Measurements from ENCODE around the gene SLAMF6.

The SLAMF6 gene

DNA sequence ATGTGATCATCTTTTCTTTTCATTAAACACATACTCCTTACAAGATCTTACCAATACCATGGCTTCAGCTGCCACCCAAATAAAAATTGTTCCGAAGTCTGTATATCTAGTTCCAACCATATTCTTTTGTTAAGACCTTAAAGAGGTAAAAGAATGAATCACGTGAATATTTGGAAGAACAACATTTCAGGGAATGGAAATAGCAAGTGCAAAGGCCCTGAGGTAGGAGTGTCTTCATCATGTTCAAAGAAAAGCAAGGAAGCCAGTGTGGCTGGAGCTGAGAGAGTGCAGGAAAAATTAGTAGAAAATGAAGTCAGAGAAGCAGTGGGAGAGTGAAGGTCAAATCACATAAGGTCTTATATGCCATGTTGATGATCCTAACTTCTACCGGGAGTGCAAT lies 50.9 kb downstream of the SLAMF6 start:
- no peaks in the 10 kb centered on the region for H3K9me3 ChIP-seq (ENCODE audit: control insufficient read depth, low read length)
- H3K4me3 ChIP-seq (ENCODE audit: low read length), result no peak overlapping the region
- no peaks in the 10 kb centered on the region for H3K27me3 ChIP-seq (ENCODE audit: control insufficient read depth, insufficient read depth, low read length)
- no peak overlapping the region for H3K9ac ChIP-seq (ENCODE audit: low read length)
- H3K4me1 ChIP-seq (ENCODE audit: control insufficient read depth, insufficient read depth, low read length), result no peaks in the 10 kb centered on the region
- no peaks in the 10 kb centered on the region for H3K36me3 ChIP-seq (ENCODE audit: control insufficient read depth, insufficient read depth, low read length)

DNA sequence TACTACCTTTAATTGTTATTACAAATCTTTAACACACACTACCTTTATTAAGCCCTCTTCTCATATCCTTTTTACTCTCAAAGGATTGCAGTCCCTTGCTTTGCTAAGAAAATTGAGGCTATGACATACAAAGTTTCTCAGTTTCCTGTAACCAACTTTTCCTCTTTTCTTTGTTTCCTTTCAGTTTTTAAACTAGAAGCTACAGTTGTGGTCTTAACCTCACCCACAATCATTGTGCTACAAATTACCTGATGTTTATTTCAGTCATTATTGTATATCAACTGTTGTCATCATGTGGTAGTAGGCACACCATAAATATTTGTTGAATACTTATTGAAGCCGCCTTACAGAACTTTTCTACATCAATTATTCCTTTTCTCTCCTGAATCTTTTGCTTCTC lies 51.8 kb downstream of the SLAMF6 start:
- Histone ChIP-seq H3K9ac (ENCODE audit: low read length) (no peak overlapping the region), H3K9me3 (ENCODE audit: control insufficient read depth, low read length) (no peaks in the 10 kb centered on the region), H3K27me3 (ENCODE audit: control insufficient read depth, insufficient read depth, low read length) (no peaks in the 10 kb centered on the region), H3K36me3 (ENCODE audit: control insufficient read depth, insufficient read depth, low read length) (no peaks in the 10 kb centered on the region), H3K4me3 (ENCODE audit: low read length) (no peak overlapping the region), H3K4me1 (ENCODE audit: control insufficient read depth, insufficient read depth, low read length) (no peaks in the 10 kb centered on the region)

DNA sequence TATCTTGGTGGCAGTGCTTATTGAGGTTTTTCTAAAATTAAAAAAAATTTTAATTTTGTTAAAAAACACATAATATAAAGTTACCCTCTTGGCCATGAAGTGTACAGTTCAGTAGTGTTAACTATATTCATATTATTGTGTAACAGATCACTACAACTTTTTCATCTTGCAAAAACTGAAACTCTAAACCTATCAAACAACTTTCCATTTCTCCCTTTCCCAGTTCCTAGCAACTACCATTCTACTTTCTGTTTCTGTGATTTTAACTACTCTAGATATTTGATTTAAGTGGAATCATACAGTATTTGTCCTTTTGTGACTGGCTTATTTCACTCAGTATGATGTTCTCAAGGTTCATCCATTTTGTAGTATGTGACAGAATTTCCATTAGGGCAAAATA lies 55.5 kb downstream of the SLAMF6 start:
- no peaks in the 10 kb centered on the region for H3K4me1 ChIP-seq (ENCODE audit: control insufficient read depth, insufficient read depth, low read length)

GRCh38 chr1:160466961-160467360 lies 56.1 kb downstream of the SLAMF6 start:
- no peaks in the 10 kb centered on the region for H3K4me1 ChIP-seq (ENCODE audit: control insufficient read depth, insufficient read depth, low read length)
- no peaks in the 10 kb centered on the region for H3K36me3 ChIP-seq (ENCODE audit: control insufficient read depth, insufficient read depth, low read length)
- no peak overlapping the region for H3K4me3 ChIP-seq (ENCODE audit: low read length)
- no peaks in the 10 kb centered on the region for H3K9me3 ChIP-seq (ENCODE audit: control insufficient read depth, low read length)
- H3K9ac ChIP-seq (ENCODE audit: low read length), result no peak overlapping the region
- no peaks in the 10 kb centered on the region for H3K27me3 ChIP-seq (ENCODE audit: control insufficient read depth, insufficient read depth, low read length)

More for the DNA sequence above, 55.5 kb downstream of the SLAMF6 start:
- Histone ChIP-seq H3K4me3 (ENCODE audit: low read length) (no peak overlapping the region), H3K36me3 (ENCODE audit: control insufficient read depth, insufficient read depth, low read length) (no peaks in the 10 kb centered on the region), H3K9ac (ENCODE audit: low read length) (no peak overlapping the region), H3K9me3 (ENCODE audit: control insufficient read depth, low read length) (no peaks in the 10 kb centered on the region), H3K27me3 (ENCODE audit: control insufficient read depth, insufficient read depth, low read length) (no peaks in the 10 kb centered on the region)

GRCh38 chr1:160465123-160465522 lies 57.9 kb downstream of the SLAMF6 start:
- Histone ChIP-seq H3K27me3 (ENCODE audit: control insufficient read depth, insufficient read depth, low read length) (no peaks in the 10 kb centered on the region), H3K4me3 (ENCODE audit: low read length) (no peak overlapping the region), H3K9ac (ENCODE audit: low read length) (no peak overlapping the region), H3K36me3 (ENCODE audit: control insufficient read depth, insufficient read depth, low read length) (no peaks in the 10 kb centered on the region), H3K9me3 (ENCODE audit: control insufficient read depth, low read length) (no peaks in the 10 kb centered on the region), H3K4me1 (ENCODE audit: control insufficient read depth, insufficient read depth, low read length) (no peaks in the 10 kb centered on the region)

- Histone ChIP-seq H3K27me3 (ENCODE audit: control insufficient read depth, insufficient read depth, low read length) (no peaks in the 10 kb centered on the region), H3K9ac (ENCODE audit: low read length) (no peak overlapping the region), H3K4me1 (ENCODE audit: control insufficient read depth, insufficient read depth, low read length) (no peaks in the 10 kb centered on the region), H3K9me3 (ENCODE audit: control insufficient read depth, low read length) (no peaks in the 10 kb centered on the region), H3K4me3 (ENCODE audit: low read length) (no peak overlapping the region), H3K36me3 (ENCODE audit: control insufficient read depth, insufficient read depth, low read length) (no peaks in the 10 kb centered on the region)
Measured at GRCh38 chr1:160460683-160461287, 62.3 kb downstream of the SLAMF6 start.

- Histone ChIP-seq H3K9me3 (ENCODE audit: control insufficient read depth, low read length) (no peaks in the 10 kb centered on the region), H3K4me1 (ENCODE audit: control insufficient read depth, insufficient read depth, low read length) (no peaks in the 10 kb centered on the region), H3K36me3 (ENCODE audit: control insufficient read depth, insufficient read depth, low read length) (no peaks in the 10 kb centered on the region), H3K9ac (ENCODE audit: low read length) (no peak overlapping the region), H3K27me3 (ENCODE audit: control insufficient read depth, insufficient read depth, low read length) (no peaks in the 10 kb centered on the region), H3K4me3 (ENCODE audit: low read length) (no peak overlapping the region)
Measured at GRCh38 chr1:160460214-160460642, 62.8 kb downstream of the SLAMF6 start.

DNA sequence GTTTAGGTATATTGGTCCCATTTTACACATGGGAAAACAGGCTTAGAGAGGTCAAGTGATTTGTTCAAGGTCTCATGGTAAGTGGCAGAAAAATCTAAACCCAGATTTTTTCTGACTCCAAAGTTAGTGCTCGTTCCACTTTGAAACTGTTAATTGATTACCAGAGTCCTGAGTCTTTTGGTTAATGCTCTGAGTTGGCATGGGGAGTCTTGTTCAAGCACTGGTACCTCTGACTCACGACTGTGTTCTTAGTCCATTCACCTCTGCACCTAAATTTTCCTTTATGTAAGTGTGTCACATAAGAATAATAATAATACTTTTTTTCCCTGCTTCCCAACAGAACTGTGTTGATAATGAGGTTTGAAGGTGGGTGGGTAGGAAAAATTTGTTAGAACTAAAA lies 63.4 kb downstream of the SLAMF6 start:
- H3K9me3 ChIP-seq (ENCODE audit: control insufficient read depth, low read length), result no peaks in the 10 kb centered on the region
- no peak overlapping the region for H3K4me3 ChIP-seq (ENCODE audit: low read length)
- H3K36me3 ChIP-seq (ENCODE audit: control insufficient read depth, insufficient read depth, low read length), result no peaks in the 10 kb centered on the region
- no peak overlapping the region for H3K9ac ChIP-seq (ENCODE audit: low read length)
- no peaks in the 10 kb centered on the region for H3K4me1 ChIP-seq (ENCODE audit: control insufficient read depth, insufficient read depth, low read length)
- no peaks in the 10 kb centered on the region for H3K27me3 ChIP-seq (ENCODE audit: control insufficient read depth, insufficient read depth, low read length)

DNA sequence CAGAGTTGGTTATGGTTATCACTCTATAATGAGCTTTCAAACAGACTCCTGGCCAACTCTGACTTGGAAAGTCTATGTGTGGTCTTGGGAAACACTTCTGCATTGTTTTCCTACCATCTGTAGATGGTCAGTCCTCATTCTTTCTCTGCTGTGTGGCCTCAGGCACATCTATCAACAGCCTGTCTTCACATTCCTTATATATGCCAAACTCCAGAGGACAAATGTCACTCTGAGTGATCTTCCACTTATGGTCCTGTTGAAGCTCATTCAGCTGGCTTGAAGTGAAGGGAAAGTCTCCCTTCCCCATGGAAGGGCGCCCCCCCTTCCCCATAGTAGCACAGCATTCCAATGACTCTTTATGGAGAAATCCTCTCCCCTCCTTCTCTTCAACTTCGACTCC lies 64.0 kb downstream of the SLAMF6 start:
- Histone ChIP-seq H3K9me3 (ENCODE audit: control insufficient read depth, low read length) (no peaks in the 10 kb centered on the region), H3K4me1 (ENCODE audit: control insufficient read depth, insufficient read depth, low read length) (no peaks in the 10 kb centered on the region), H3K27me3 (ENCODE audit: control insufficient read depth, insufficient read depth, low read length) (no peaks in the 10 kb centered on the region), H3K4me3 (ENCODE audit: low read length) (no peak overlapping the region), H3K9ac (ENCODE audit: low read length) (no peak overlapping the region), H3K36me3 (ENCODE audit: control insufficient read depth, insufficient read depth, low read length) (no peaks in the 10 kb centered on the region)

DNA sequence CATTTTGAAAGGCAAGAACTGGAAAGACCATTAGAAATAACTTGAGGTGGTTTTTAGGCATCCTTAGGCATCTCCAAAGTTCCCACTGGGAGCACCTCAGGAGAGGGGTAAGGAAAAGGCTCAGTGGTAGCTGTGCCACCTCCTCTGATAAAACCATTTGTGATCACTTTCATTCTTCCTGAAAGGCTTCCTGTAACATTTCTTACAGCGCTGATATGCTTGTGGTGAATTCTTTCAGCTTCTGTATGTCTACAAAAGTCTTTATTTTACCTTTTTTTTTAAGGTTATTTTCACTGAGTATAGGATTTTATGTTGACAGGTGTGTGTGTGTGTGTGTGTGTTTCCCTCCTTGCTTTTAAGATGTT lies 67.9 kb downstream of the SLAMF6 start:
- H3K4me1 ChIP-seq (ENCODE audit: control insufficient read depth, insufficient read depth, low read length), result no peaks in the 10 kb centered on the region
- H3K9ac ChIP-seq (ENCODE audit: low read length), result no peak overlapping the region
- H3K4me3 ChIP-seq (ENCODE audit: low read length), result no peak overlapping the region
- H3K9me3 ChIP-seq (ENCODE audit: control insufficient read depth, low read length), result no peaks in the 10 kb centered on the region
- H3K36me3 ChIP-seq (ENCODE audit: control insufficient read depth, insufficient read depth, low read length), result no peaks in the 10 kb centered on the region
- H3K27me3 ChIP-seq (ENCODE audit: control insufficient read depth, insufficient read depth, low read length), result no peaks in the 10 kb centered on the region

GRCh38 chr1:160454371-160455152 lies 68.5 kb downstream of the SLAMF6 start:
- no peaks in the 10 kb centered on the region for H3K27me3 ChIP-seq (ENCODE audit: control insufficient read depth, insufficient read depth, low read length)
- no peaks in the 10 kb centered on the region for H3K4me1 ChIP-seq (ENCODE audit: control insufficient read depth, insufficient read depth, low read length)
- no peaks in the 10 kb centered on the region for H3K36me3 ChIP-seq (ENCODE audit: control insufficient read depth, insufficient read depth, low read length)
- H3K4me3 ChIP-seq (ENCODE audit: low read length), result no peak overlapping the region
- no peaks in the 10 kb centered on the region for H3K9me3 ChIP-seq (ENCODE audit: control insufficient read depth, low read length)
- no peak overlapping the region for H3K9ac ChIP-seq (ENCODE audit: low read length)

- Histone ChIP-seq H3K27me3 (ENCODE audit: control insufficient read depth, insufficient read depth, low read length) (no peaks in the 10 kb centered on the region), H3K9ac (ENCODE audit: low read length) (no peak overlapping the region), H3K9me3 (ENCODE audit: control insufficient read depth, low read length) (no peaks in the 10 kb centered on the region), H3K36me3 (ENCODE audit: control insufficient read depth, insufficient read depth, low read length) (no peaks in the 10 kb centered on the region), H3K4me1 (ENCODE audit: control insufficient read depth, insufficient read depth, low read length) (no peaks in the 10 kb centered on the region), H3K4me3 (ENCODE audit: low read length) (no peak overlapping the region)
Measured at GRCh38 chr1:160453443-160453842, 69.6 kb downstream of the SLAMF6 start.

All from mucosa of stomach (tissue), 1 donor.